SK-N-SH (cell line): ENCODE data around the gene HEXD. TPM values are rescaled to one million over a fixed set of nuclear protein-coding genes. Genes with fewer than 3 reads are reported as not detected.
A peak's percentile ranks its signal among the peaks of the same experiment; 100 is the strongest.

Experiments used
- CTCF ChIA-PET: fragments of 300-600, 350-600 bp; formaldehyde crosslinking; extraction: SDS; loops from one replicate; lab custom pipeline; 2021; lab: Yijun Ruan, JAX
- POLR2A ChIA-PET: fragments of 350-600 bp; sonication (Branson Sonifier 250); formaldehyde crosslinking; extraction: SDS; loops from one replicate; lab custom pipeline; 2020; ENCODE audit warnings: antibody characterized with exemption, inconsistent platforms; lab: Yijun Ruan, JAX
- DNase-seq: peaks from one replicate; pipeline ENCODE4 v3.0.0; 2012
- H2AFZ ChIP-seq: fragments of 200-600 bp; sonication (generic); 2 replicates; pipeline ENCODE4 v1.8.1; 2016; ENCODE audit warnings: antibody characterized with exemption, mild to moderate bottlenecking, low read depth
- H3F3A ChIP-seq: fragments of 200-600 bp; sonication (generic); replicated peaks from 2 replicates; pipeline ENCODE3; 2016; ENCODE audit warnings: antibody characterized with exemption, mild to moderate bottlenecking; ENCODE audit not compliant: insufficient read depth
- H3K27ac ChIP-seq, 2 experiments: fragments of 200-500 bp in 1 of 2; fragments of 200-600 bp in 1 of 2; sonication (Bioruptor generic) in 1 of 2; sonication (generic), shearing (Covaris generic) in 1 of 2; 2 replicates each; pipeline versions ENCODE4 v1.5.1 to v1.6.1; 2014 to 2016; ENCODE audit warnings: low read depth in 2 of 2, inconsistent platforms in 1 of 2, low read length in 1 of 2, mild to moderate bottlenecking in 1 of 2, mixed read lengths in 1 of 2
- H3K27me3 ChIP-seq: fragments of 200-600 bp; sonication (generic), shearing (Covaris generic); 2 replicates; pipeline ENCODE4 v1.6.1; 2016; ENCODE audit warnings: mixed run types; ENCODE audit not compliant: insufficient read depth
- H3K36me3 ChIP-seq, 2 experiments: fragments of 200-500 bp in 1 of 2; fragments of 200-600 bp in 1 of 2; sonication (Bioruptor generic) in 1 of 2; sonication (generic) in 1 of 2; replicated peaks in 1 of 2; 2 replicates each; pipeline versions ENCODE3 to v1.5.1; 2014 to 2016; ENCODE audit warnings: low read length in 1 of 2, mild to moderate bottlenecking in 1 of 2; ENCODE audit not compliant: insufficient read depth in 2 of 2, control insufficient read depth in 1 of 2
- H3K4me1 ChIP-seq, 2 experiments: fragments of 200-500 bp in 1 of 2; fragments of 200-600 bp in 1 of 2; sonication (Bioruptor generic) in 1 of 2; sonication (generic), shearing (Covaris generic) in 1 of 2; 2 replicates each; pipeline versions ENCODE4 v1.5.1 to v1.6.1; 2014 to 2016; ENCODE audit warnings: low read depth in 1 of 2, low read length in 1 of 2, mixed run types in 1 of 2; ENCODE audit not compliant: insufficient read depth in 2 of 2, control insufficient read depth in 1 of 2
- H3K4me2 ChIP-seq: fragments of 200-600 bp; sonication (generic), shearing (Covaris generic); 2 replicates; pipeline ENCODE4 v1.6.1; 2017; ENCODE audit warnings: mixed run types
- H3K4me3 ChIP-seq, 2 experiments: fragments of 200-500 bp in 1 of 2; fragments of 200-600 bp in 1 of 2; sonication (Bioruptor generic) in 1 of 2; sonication (generic), shearing (Covaris generic) in 1 of 2; 2 replicates each; pipeline versions ENCODE4 v1.5.1 to v1.8.1; 2014 to 2016; ENCODE audit warnings: low read depth in 2 of 2, inconsistent platforms in 1 of 2, low read length in 1 of 2, mild to moderate bottlenecking in 1 of 2, mixed read lengths in 1 of 2, moderate library complexity in 1 of 2
- H3K79me2 ChIP-seq: fragments of 200-600 bp; sonication (generic); 2 replicates; pipeline ENCODE4 v1.8.1; 2017; ENCODE audit warnings: mild to moderate bottlenecking; ENCODE audit not compliant: insufficient read depth
- H3K9ac ChIP-seq: fragments of 200-600 bp; sonication (generic); 2 replicates; pipeline ENCODE4 v1.6.1; 2017; ENCODE audit warnings: mixed run types
- H3K9me2 ChIP-seq: fragments of 200-600 bp; sonication (generic); 2 replicates; pipeline ENCODE4 v1.6.1; 2017; ENCODE audit warnings: mixed run types
- H3K9me3 ChIP-seq: fragments of 200-600 bp; sonication (generic); 2 replicates; pipeline ENCODE4 v1.6.1; 2017; ENCODE audit warnings: mixed run types, mild to moderate bottlenecking, moderate library complexity
- H4K20me1 ChIP-seq: fragments of 200-600 bp; sonication (generic); 2 replicates; pipeline ENCODE4 v1.6.1; 2017; ENCODE audit warnings: mild to moderate bottlenecking, mixed run types; ENCODE audit not compliant: insufficient read depth
- CHD2 ChIP-seq: fragments of 150-350 bp; IDR thresholded peaks from 2 replicates; pipeline ENCODE4 v1.6.1; 2018; ENCODE audit warnings: low read length; ENCODE audit not compliant: partially characterized antibody
- CTCF ChIP-seq: fragments of 200-600 bp; sonication (generic); IDR thresholded peaks from 2 replicates; pipeline ENCODE4 v1.6.1; 2017; ENCODE audit warnings: antibody characterized with exemption, mild to moderate bottlenecking, moderate library complexity
- EP300 ChIP-seq, 2 experiments: IDR thresholded peaks; 2 replicates each; pipeline versions ENCODE4 v1.4.0 to v1.6.1; 2012; ENCODE audit warnings: borderline replicate concordance in 1 of 2, low read depth in 1 of 2, low read length in 1 of 2
- FOXJ3 ChIP-seq: sonication (generic); formaldehyde crosslinking; IDR thresholded peaks from 2 replicates; pipeline ENCODE4 v1.5.1; 2020; ENCODE audit warnings: mild to moderate bottlenecking, missing genetic modification reagents
- GABPA ChIP-seq: IDR thresholded peaks from 2 replicates; pipeline ENCODE4 v1.4.0; 2012; ENCODE audit warnings: low read depth, mild to moderate bottlenecking
- PBX3 ChIP-seq: IDR thresholded peaks from 2 replicates; pipeline ENCODE4; 2012
- RCOR1 ChIP-seq: fragments of 150-350 bp; IDR thresholded peaks from 2 replicates; pipeline ENCODE4 v1.6.1; 2017; ENCODE audit warnings: antibody characterized with exemption, low read length
- REST ChIP-seq: IDR thresholded peaks from 2 replicates; pipeline ENCODE4 v1.6.1; 2012; ENCODE audit warnings: mild to moderate bottlenecking, low read depth, low read length, moderate library complexity
- RFX5 ChIP-seq: IDR thresholded peaks from 2 replicates; pipeline ENCODE4 v1.6.1; 2012; ENCODE audit warnings: mild to moderate bottlenecking, improper control_type of control experiment, low read length
- TCF12 ChIP-seq: IDR thresholded peaks from 2 replicates; pipeline ENCODE4 v1.4.0; 2012
- USF2 ChIP-seq: fragments of 150-350 bp; IDR thresholded peaks from 2 replicates; pipeline ENCODE4 v1.6.1; 2017; ENCODE audit warnings: antibody characterized with exemption, low read length, low read depth, borderline replicate concordance
- WGBS: methylation state at CpG from one replicate; pipeline ENCODE4 v1.1.6; 2017; ENCODE audit warnings: low lambda C conversion rate; 5-methylcytosine and 5-hydroxymethylcytosine counted together
- polyA plus RNA-seq, 3 experiments: library from polyadenylated mRNA; depleted of rRNA; stranded (reverse); fragments of >200 nt; gene quantifications; 2 replicates each; pipeline ENCODE4 v1.2.3, GENCODE V29; 2012

Gene HEXD
- polyA plus RNA-seq, 1 of the 3 experiments (the other 2 are of a cell fraction) = 38.8 TPM

- no peaks in the 10 kb centered on the region for H3K27me3 ChIP-seq
- ChIA-PET POLR2A (no interaction called here), CTCF (interaction anchor here (1.5 kb wide), 1 partner anchor 162 kb away, joined by 3 read pairs; no protein-coding TSS in a partner anchor)
- no peak overlapping the region for H3K27ac ChIP-seq
- H3K4me3 ChIP-seq = no peak overlapping the region
- H3K36me3 ChIP-seq = peaks cover 0 to 2% of the 10 kb centered on the region in 2 experiments
- WGBS = 92% methylated on average over 15 of the region's 15 CpGs
- H4K20me1 ChIP-seq = no peaks in the 10 kb centered on the region; the same call in 1 of the 2 replicates
- no peak overlapping the region for H2AFZ ChIP-seq
- no peaks in the 10 kb centered on the region for H3K79me2 ChIP-seq
- peaks cover 10% of the 10 kb centered on the region for H3F3A ChIP-seq
- no peak overlapping the region for H3K4me2 ChIP-seq
- no peaks in the 10 kb centered on the region for H3K9me2 ChIP-seq
- H3K9ac ChIP-seq = no peak overlapping the region
- no peaks in the 10 kb centered on the region for H3K9me3 ChIP-seq
- peaks cover 0 to 19% of the 10 kb centered on the region in 2 experiments; a peak in 2 of 4 replicates for H3K4me1 ChIP-seq
- DNase-seq = no peak
- TF ChIP-seq RCOR1 (no peak), PBX3 (no peak), CTCF (no peak)
Observed at GRCh38 chr17:82392941-82393340, 25.2 kb upstream of the HEXD start.

GRCh38 chr17:82394278-82394677 lies 23.9 kb upstream of the HEXD start:
- POLR2A ChIA-PET = interaction anchor here (0.8 kb wide), 1 partner anchor 9 kb away, joined by 3 read pairs; no protein-coding TSS in a partner anchor
- Histone ChIP-seq H2AFZ (no peak overlapping the region), H3K27ac (no peak overlapping the region), H3K79me2 (no peaks in the 10 kb centered on the region), H3F3A (peaks cover 10% of the 10 kb centered on the region), H3K9me2 (no peaks in the 10 kb centered on the region), H4K20me1 (no peaks in the 10 kb centered on the region; the same call in 1 of the 2 replicates), H3K27me3 (no peaks in the 10 kb centered on the region), H3K4me3 (no peak overlapping the region), H3K9me3 (no peaks in the 10 kb centered on the region), H3K4me1 (peaks cover 3 to 22% of the 10 kb centered on the region in 2 experiments; a peak in 3 of 4 replicates), H3K9ac (no peak overlapping the region), H3K36me3 (peaks cover 0 to 2% of the 10 kb centered on the region in 2 experiments), H3K4me2 (no peak overlapping the region)
- CTCF ChIA-PET = interaction anchor here (0.8 to 1.4 kb wide), 5 partner anchors 8 to 25 kb away, joined by 3 to 5 read pairs (median 3); no protein-coding TSS in a partner anchor
- WGBS = 80% methylated on average over 12 of the region's 12 CpGs
- no peak for DNase-seq
- TF ChIP-seq GABPA = no peak

GRCh38 chr17:82396601-82397435 lies 21.3 kb upstream of the HEXD start:
- Histone ChIP-seq H3K4me1 (peaks cover 9 to 35% of the 10 kb centered on the region in 2 experiments; a peak in 3 of 4 replicates), H3K9me3 (no peaks in the 10 kb centered on the region), H3K9ac (no peak overlapping the region), H2AFZ (no peak overlapping the region), H3K4me3 (no peak overlapping the region), H3K79me2 (no peaks in the 10 kb centered on the region), H3K4me2 (peak overlapping the region; percentile 26; the same call in 1 of the 2 replicates), H3F3A (peaks cover 11% of the 10 kb centered on the region), H3K27ac (peak overlapping the region in 1 of 2 experiments; percentile 35; a peak in 3 of 4 replicates), H3K27me3 (no peaks in the 10 kb centered on the region), H3K36me3 (peaks cover 2 to 5% of the 10 kb centered on the region in 2 experiments), H3K9me2 (no peaks in the 10 kb centered on the region), H4K20me1 (no peaks in the 10 kb centered on the region)
- DNase-seq = no peak
- CTCF ChIA-PET = interaction anchor here (0.9 to 1.1 kb wide), 2 partner anchors 9 to 157 kb away, joined by 3 read pairs; no protein-coding TSS in a partner anchor
- POLR2A ChIA-PET = no interaction called here
- 59% methylated on average over 15 of the region's 19 CpGs for WGBS
- TF ChIP-seq REST (peak; percentile 90), CHD2 (no peak), FOXJ3 (CRISPR knock-in tag) (no peak), RFX5 (no peak), TCF12 (peak; percentile 42; the same call in 1 of the 2 replicates), USF2 (no peak), EP300 (IDR thresholded peaks at IDR 0.05; ENCODE audit: borderline replicate concordance in 1 of 2, low read depth in 1 of 2, low read length in 1 of 2) (no peak; a peak in 1 of 4 replicates)
